SK-N-SH treated with all-trans-retinoic acid at 6 μM for 48 hours (cell line): ENCODE measurements around the gene SMC2.

ENCODE experiments used
- ATAC-seq: fragments of 200-7000 bp; cut with Tn5 transposase; 3 replicates; pipeline ENCODE4 v1.9.1; 2020; ENCODE audit warnings: mild to moderate bottlenecking, moderate library complexity
- ARNTL ChIP-seq: fragments of 450-650 bp; formaldehyde crosslinking; IDR thresholded peaks from 2 replicates; pipeline ENCODE4 v1.5.0; 2020; ENCODE audit warnings: low read depth, mild to moderate bottlenecking, moderate library complexity, borderline replicate concordance
- CREB5 ChIP-seq: fragments of 250-450 bp; sonication (Bioruptor Pico); IDR thresholded peaks from 2 replicates; pipeline ENCODE4 v1.5.1; 2020; ENCODE audit warnings: low read depth, mild to moderate bottlenecking, moderate library complexity
- CSDC2 ChIP-seq: fragments of 250-450 bp; sonication (Bioruptor Pico); IDR thresholded peaks from 2 replicates; pipeline ENCODE4 v1.5.0; 2020; ENCODE audit warnings: mild to moderate bottlenecking, moderate library complexity
- CSRNP3 ChIP-seq: fragments of 250-450 bp; sonication (Bioruptor Pico); IDR thresholded peaks from 2 replicates; pipeline ENCODE4 v1.5.1; 2021; ENCODE audit warnings: mild to moderate bottlenecking, moderate library complexity
- GLIS3 ChIP-seq: fragments of 250-450 bp; sonication (Bioruptor Pico); IDR thresholded peaks from 2 replicates; pipeline ENCODE4 v1.5.0; 2020; ENCODE audit warnings: mild to moderate bottlenecking, moderate library complexity
- ISL1 ChIP-seq: fragments of 250-450 bp; sonication (Bioruptor Pico); IDR thresholded peaks from 2 replicates; pipeline ENCODE4 v2.1.2; 2022; ENCODE audit warnings: mild to moderate bottlenecking, moderate library complexity
- OSR1 ChIP-seq: fragments of 250-450 bp; sonication (Bioruptor Pico); IDR thresholded peaks from 2 replicates; pipeline ENCODE4 v1.8.0; 2022; ENCODE audit warnings: moderate library complexity, mild to moderate bottlenecking, inconsistent platforms
- PATZ1 ChIP-seq: fragments of 250-450 bp; sonication (Bioruptor Pico); IDR thresholded peaks from 2 replicates; pipeline ENCODE4 v1.8.0; 2020; ENCODE audit warnings: mild to moderate bottlenecking, moderate library complexity, borderline replicate concordance
- PPARA ChIP-seq: fragments of 250-450 bp; sonication (Bioruptor Pico); IDR thresholded peaks from 2 replicates; pipeline ENCODE4 v1.5.0; 2020; ENCODE audit warnings: mild to moderate bottlenecking, borderline replicate concordance
- RARB ChIP-seq: fragments of 250-450 bp; sonication (Bioruptor Pico); IDR thresholded peaks from 2 replicates; pipeline ENCODE4 v1.8.0; 2021; ENCODE audit warnings: mild to moderate bottlenecking, moderate library complexity
- SNAI2 ChIP-seq: fragments of 250-450 bp; sonication (Bioruptor Pico); IDR thresholded peaks from 2 replicates; pipeline ENCODE4 v1.5.0; 2020; ENCODE audit warnings: mild to moderate bottlenecking, moderate library complexity
- TCF4 ChIP-seq: fragments of 250-450 bp; sonication (Bioruptor Pico); IDR thresholded peaks from 2 replicates; pipeline ENCODE4 v1.8.0; 2021; ENCODE audit warnings: mild to moderate bottlenecking, moderate library complexity, borderline replicate concordance
- TOX ChIP-seq: fragments of 250-450 bp; sonication (Bioruptor Pico); IDR thresholded peaks from 2 replicates; pipeline ENCODE4 v1.8.0; 2021; ENCODE audit warnings: mild to moderate bottlenecking, moderate library complexity, borderline replicate concordance
- TSHZ2 ChIP-seq: fragments of 250-450 bp; sonication (Bioruptor Pico); IDR thresholded peaks from 2 replicates; pipeline ENCODE4 v1.5.0; 2020; ENCODE audit warnings: mild to moderate bottlenecking, moderate library complexity
- ZC3H10 ChIP-seq: fragments of 250-450 bp; sonication (Bioruptor Pico); IDR thresholded peaks from 2 replicates; pipeline ENCODE4 v1.5.1; 2021; ENCODE audit warnings: mild to moderate bottlenecking, moderate library complexity
- ZFP3 ChIP-seq: fragments of 250-450 bp; sonication (Bioruptor Pico); IDR thresholded peaks from 2 replicates; pipeline ENCODE4 v1.5.0; 2020; ENCODE audit warnings: mild to moderate bottlenecking, moderate library complexity
- ZFP30 ChIP-seq: fragments of 450-650 bp; formaldehyde crosslinking; IDR thresholded peaks from 2 replicates; pipeline ENCODE4 v1.5.0; 2022; ENCODE audit warnings: mild to moderate bottlenecking, moderate library complexity
- ZNF565 ChIP-seq: fragments of 450-650 bp; formaldehyde crosslinking; conservative IDR thresholded peaks from 2 replicates; pipeline ENCODE4 v1.5.0; 2020; ENCODE audit warnings: low read depth, mild to moderate bottlenecking, moderate library complexity
- ZNF70 ChIP-seq: fragments of 450-650 bp; formaldehyde crosslinking; IDR thresholded peaks from 2 replicates; pipeline ENCODE4 v1.5.0; 2020; ENCODE audit warnings: mild to moderate bottlenecking, moderate library complexity

The SMC2 gene

GRCh38 chr9:104074876-104075275 lies 19.2 kb upstream of the SMC2 start:
- peak; percentile 89 for ATAC-seq
- TF ChIP-seq ISL1 (peak; percentile 92), OSR1 (CRISPR knock-in tag) (no peak)
- TF ChIP-seq, all 23 proteins: peak for 1

GRCh38 chr9:104075801-104076753 lies 18.0 kb upstream of the SMC2 start:
- peak; percentile 81 for ATAC-seq
- TF ChIP-seq ZFP3, result peak; percentile 52; the same call in 1 of the 2 replicates
- peak; percentile 66; the same call in 1 of the 2 replicates for TF ChIP-seq CREB5 (CRISPR knock-in tag)
- peak; percentile 99 for TF ChIP-seq ISL1
- no peak for TF ChIP-seq ZNF70
- TF ChIP-seq CSDC2 (CRISPR knock-in tag), result 0 out of 2 replicates have a peak, but pooled peaks have one; percentile 61
- peak; percentile 88; the same call in 1 of the 2 replicates for TF ChIP-seq GLIS3
- 0 out of 2 replicates have a peak, but pooled peaks have one; percentile 24 for TF ChIP-seq ZC3H10 (CRISPR knock-in tag)
- TF ChIP-seq TSHZ2 (CRISPR knock-in tag), result no peak

GRCh38 chr9:104078596-104078995 lies 15.5 kb upstream of the SMC2 start:
- no peak for ATAC-seq
- no peak for TF ChIP-seq ZFP3
- TF ChIP-seq TCF4 (CRISPR knock-in tag), result no peak
- TF ChIP-seq OSR1 (CRISPR knock-in tag), result no peak
- TF ChIP-seq ARNTL, result no peak
- no peak for TF ChIP-seq CSRNP3 (CRISPR knock-in tag)
- TF ChIP-seq ZFP30 (CRISPR knock-in tag), result no peak
- TF ChIP-seq TOX (CRISPR knock-in tag), result no peak
- no peak for TF ChIP-seq CSDC2 (CRISPR knock-in tag)
- TF ChIP-seq SNAI2 (CRISPR knock-in tag), result no peak
- TF ChIP-seq RARB (CRISPR knock-in tag), result no peak
- no peak for TF ChIP-seq ZNF565 (CRISPR knock-in tag)
- no peak for TF ChIP-seq PPARA
- TF ChIP-seq ZNF70, result no peak

GRCh38 chr9:104080983-104081382 lies 13.1 kb upstream of the SMC2 start:
- no peak for ATAC-seq
- TF ChIP-seq ZFP3, result no peak
- TF ChIP-seq PATZ1 (CRISPR knock-in tag), result no peak
- TF ChIP-seq SNAI2 (CRISPR knock-in tag), result no peak
- no peak for TF ChIP-seq CREB5 (CRISPR knock-in tag)
- TF ChIP-seq CSRNP3 (CRISPR knock-in tag), result no peak
- no peak for TF ChIP-seq ISL1
- no peak for TF ChIP-seq TCF4 (CRISPR knock-in tag)
- TF ChIP-seq PPARA, result no peak
- TF ChIP-seq TSHZ2 (CRISPR knock-in tag), result no peak
- no peak for TF ChIP-seq TOX (CRISPR knock-in tag)
- no peak for TF ChIP-seq CSDC2 (CRISPR knock-in tag)
- TF ChIP-seq ZC3H10 (CRISPR knock-in tag), result no peak
